ENCODE data around the gene NUMA1. TPM values are rescaled to one million over a fixed set of nuclear protein-coding genes. Genes with fewer than 3 reads are reported as not detected.

NUMA1 gene
- total RNA-seq, 3 donors from 2014 or later (not counting 1 experiment from before 2014, with no cell fraction given): 261 to 290 (median 262) TPM

DNA sequence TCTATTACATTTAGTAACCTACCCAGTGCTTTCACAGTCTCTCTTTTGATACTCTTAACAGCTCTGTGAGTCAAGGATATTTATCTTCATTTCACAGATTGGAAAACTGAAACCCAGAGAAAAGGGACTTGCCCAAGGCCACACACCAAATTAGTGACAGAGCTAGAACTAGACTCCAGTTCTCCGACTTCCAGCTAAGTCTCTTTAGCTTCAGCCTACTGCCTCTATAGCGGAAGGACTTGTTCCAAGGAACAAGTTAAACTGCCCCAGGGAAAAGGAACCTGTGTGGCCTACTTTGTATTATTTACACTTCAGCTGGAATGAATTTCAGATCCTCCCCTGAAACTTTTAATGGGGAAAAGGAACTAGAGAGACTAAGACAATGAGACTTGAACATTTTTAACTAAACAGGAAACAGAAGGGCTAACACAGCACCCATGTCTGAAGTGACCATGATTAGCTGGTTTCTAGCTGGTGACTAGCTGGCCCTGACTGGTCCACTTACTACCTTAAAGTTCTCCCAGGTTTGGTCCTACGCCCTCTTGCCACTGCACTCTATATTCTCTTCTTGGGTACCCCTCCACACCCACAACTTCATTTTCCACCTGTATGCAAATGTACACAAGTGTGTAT is 1.6 kb upstream of the NUMA1 start:
- peaks cover 35 to 36% of the 10 kb centered on the region in 2 donors for H3K4me1 Mint-ChIP-seq
- DNase-seq: peak in 1 of 2 donors; percentile 19
- intact Hi-C loops (cut with micrococcal nuclease): no loop called here
- no peak for TF ChIP-seq CTCF (IDR thresholded peaks at IDR 0.05)
- peak overlapping the region; percentile 98 for H3K4me3 Mint-ChIP-seq
- 96% methylated on average over 3 of the region's 3 CpGs for WGBS (ENCODE audit: insufficient coverage)
- H3K9me3 Mint-ChIP-seq: no peaks in the 10 kb centered on the region
- Histone ChIP-seq H3K9me3 (ENCODE audit: control insufficient read depth, insufficient read depth, low read length) (no peaks in the 10 kb centered on the region), H3K36me3 (ENCODE audit: control insufficient read depth, insufficient read depth, low read length) (peaks cover 3% of the 10 kb centered on the region), H3K4me3 (ENCODE audit: low read length) (no peak overlapping the region), H3K4me1 (ENCODE audit: control insufficient read depth, insufficient read depth, low read length) (peaks cover 21% of the 10 kb centered on the region), H3K27ac (ENCODE audit: low read length) (no peak overlapping the region), H3K27me3 (ENCODE audit: control insufficient read depth, insufficient read depth, low read length) (no peaks in the 10 kb centered on the region)
- H3K36me3 Mint-ChIP-seq: no peaks in the 10 kb centered on the region
- H3K27ac Mint-ChIP-seq: peak overlapping the region; percentile 99 to 100
- ATAC-seq: no peak
- no peaks in the 10 kb centered on the region for H3K27me3 Mint-ChIP-seq (ENCODE audit: low read depth in 2 of 2)

- no peak for DNase-seq
- Histone ChIP-seq H3K9me3 (ENCODE audit: control insufficient read depth, insufficient read depth, low read length) (no peaks in the 10 kb centered on the region), H3K4me3 (ENCODE audit: low read length) (peak overlapping the region; percentile 84), H3K36me3 (ENCODE audit: control insufficient read depth, insufficient read depth, low read length) (peaks cover 3% of the 10 kb centered on the region), H3K27me3 (ENCODE audit: control insufficient read depth, insufficient read depth, low read length) (no peaks in the 10 kb centered on the region), H3K27ac (ENCODE audit: low read length) (peak overlapping the region; percentile 92), H3K4me1 (ENCODE audit: control insufficient read depth, insufficient read depth, low read length) (peaks cover 21% of the 10 kb centered on the region)
- TF ChIP-seq CTCF (IDR thresholded peaks at IDR 0.05): no peak
- H3K9me3 Mint-ChIP-seq: no peaks in the 10 kb centered on the region
- H3K4me3 Mint-ChIP-seq: peak overlapping the region; percentile 98
- 87% methylated on average over 21 of the region's 21 CpGs for WGBS (ENCODE audit: insufficient coverage)
- intact Hi-C loops (cut with micrococcal nuclease): no loop called here
- H3K27me3 Mint-ChIP-seq (ENCODE audit: low read depth in 2 of 2): no peaks in the 10 kb centered on the region
- H3K27ac Mint-ChIP-seq: peak overlapping the region; percentile 99 to 100
- no peaks in the 10 kb centered on the region for H3K36me3 Mint-ChIP-seq
- peaks cover 36 to 38% of the 10 kb centered on the region in 2 donors for H3K4me1 Mint-ChIP-seq
- ATAC-seq: no peak
Observed at GRCh38 chr11:72081184-72081644, 872 bp upstream of the NUMA1 start.

DNA sequence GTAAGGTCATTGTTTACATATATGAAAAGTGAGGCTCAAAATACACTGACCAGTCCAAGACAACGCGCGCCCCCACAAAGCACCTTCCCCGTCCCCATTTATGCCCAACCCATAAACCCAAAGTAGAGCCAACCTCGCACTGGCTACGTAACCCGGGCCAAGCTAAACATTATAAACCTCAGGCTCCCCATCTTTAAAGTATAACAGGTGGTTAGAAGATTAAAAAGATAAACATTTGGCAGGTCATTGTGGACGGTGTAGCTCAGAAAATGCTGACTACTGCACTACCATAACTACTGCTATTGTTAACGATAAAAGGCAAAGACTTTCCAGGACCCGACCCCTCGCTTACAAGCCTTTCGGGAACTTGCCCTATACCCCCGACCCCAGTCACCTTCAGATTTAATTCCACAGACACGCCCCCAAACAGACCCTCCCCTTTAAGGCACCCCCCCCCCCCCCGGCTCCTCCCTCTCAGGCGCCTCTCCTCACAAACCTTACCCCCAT is 470 bp downstream of the NUMA1 start:
- Histone ChIP-seq H3K4me1 (ENCODE audit: control insufficient read depth, insufficient read depth, low read length) (peaks cover 21% of the 10 kb centered on the region), H3K9me3 (ENCODE audit: control insufficient read depth, insufficient read depth, low read length) (no peaks in the 10 kb centered on the region), H3K4me3 (ENCODE audit: low read length) (peak overlapping the region; percentile 84), H3K27ac (ENCODE audit: low read length) (peak overlapping the region; percentile 92), H3K36me3 (ENCODE audit: control insufficient read depth, insufficient read depth, low read length) (no peaks in the 10 kb centered on the region), H3K27me3 (ENCODE audit: control insufficient read depth, insufficient read depth, low read length) (no peaks in the 10 kb centered on the region)
- H3K4me1 Mint-ChIP-seq: peaks cover 36 to 38% of the 10 kb centered on the region in 2 donors
- TF ChIP-seq CTCF (IDR thresholded peaks at IDR 0.05): no peak
- peak; percentile 38 to 64 for DNase-seq
- intact Hi-C loops (cut with micrococcal nuclease): loop anchor here (1.0 kb wide), 5 partner anchors 11 to 152 kb away; partner anchors contain the start of genes ANAPC15, LAMTOR1 and XNDC1N
- no peaks in the 10 kb centered on the region for H3K9me3 Mint-ChIP-seq
- peak overlapping the region; percentile 99 to 100 for H3K27ac Mint-ChIP-seq
- H3K4me3 Mint-ChIP-seq: peak overlapping the region; percentile 98
- peak; percentile 41 to 52 (median 41) for ATAC-seq
- no peaks in the 10 kb centered on the region for H3K27me3 Mint-ChIP-seq (ENCODE audit: low read depth in 2 of 2)
- H3K36me3 Mint-ChIP-seq: no peaks in the 10 kb centered on the region
- 0% methylated on average over 7 of the region's 16 CpGs for WGBS (ENCODE audit: insufficient coverage)
